Ureter (tissue), 1 donor: Measurements from ENCODE around the gene GAS2L2. TPM values are rescaled to one million over a fixed set of nuclear protein-coding genes. Genes with fewer than 3 reads are reported as not detected.
"Not testable (repeated sequence)": the region's sequence is repeated elsewhere in the genome, so short reads cannot be mapped to it uniquely, and the experiment has no call there.

Experiments
- DNase-seq: peaks from one replicate; pipeline ENCODE4 v3.0.0-alpha.2; 2020; ENCODE audit warnings: low spot score
- total RNA-seq: library from RNA; stranded (reverse); gene quantifications from one replicate; pipeline ENCODE4 v1.2.4, GENCODE V29; 2023
- donor health status: DM: yes; HTN: yes; CAD: no.

Gene GAS2L2
- total RNA-seq, 1 donor from 2014 or later, result not detected

GRCh38 chr17:35773679-35774425, 20.8 kb upstream of the GAS2L2 start:
- DNase-seq, result no peak

- DNase-seq, result no peak
Observed at GRCh38 chr17:35773129-35773528, 20.1 kb upstream of the GAS2L2 start.

- DNase-seq, result no peak
Observed at GRCh38 chr17:35769895-35770486, 17.0 kb upstream of the GAS2L2 start.

GRCh38 chr17:35768797-35769196, 15.8 kb upstream of the GAS2L2 start:
- no peak for DNase-seq

GRCh38 chr17:35766903-35767510, 14.0 kb upstream of the GAS2L2 start:
- no peak for DNase-seq

GRCh38 chr17:35766489-35766877, 13.4 kb upstream of the GAS2L2 start:
- DNase-seq, result no peak

- DNase-seq, result no peak
Observed at GRCh38 chr17:35765756-35766488, 12.9 kb upstream of the GAS2L2 start.

GRCh38 chr17:35765086-35765710, 12.2 kb upstream of the GAS2L2 start:
- no peak for DNase-seq

- peak; percentile 87 for DNase-seq
Observed at GRCh38 chr17:35764123-35764991, 11.3 kb upstream of the GAS2L2 start.

GRCh38 chr17:35763767-35764122, 10.7 kb upstream of the GAS2L2 start:
- DNase-seq, result no peak

GRCh38 chr17:35761601-35762000, 8.6 kb upstream of the GAS2L2 start:
- no peak for DNase-seq

- no peak for DNase-seq
Observed at GRCh38 chr17:35760587-35760986, 7.5 kb upstream of the GAS2L2 start, which contains the start of gene C17orf50. TSS of gene C17orf50 (plus strand) at chr17:35760887. CDS start at chr17:35760942, 55 bp downstream.

- DNase-seq, result no peak
Observed at GRCh38 chr17:35757243-35757642, 4.2 kb upstream of the GAS2L2 start.

- DNase-seq, result no peak
Observed at GRCh38 chr17:35752471-35752870, 568 bp downstream of the GAS2L2 start.

GRCh38 chr17:35751541-35751940, 1.5 kb downstream of the GAS2L2 start:
- not testable (repeated sequence) for DNase-seq

GRCh38 chr17:35750526-35751395, 2.3 kb downstream of the GAS2L2 start:
- no peak for DNase-seq

- DNase-seq, result no peak
Observed at GRCh38 chr17:35749560-35750412, 3.3 kb downstream of the GAS2L2 start.

GRCh38 chr17:35748979-35749378, 4.1 kb downstream of the GAS2L2 start:
- no peak for DNase-seq

GRCh38 chr17:35748341-35748841, 4.6 kb downstream of the GAS2L2 start:
- DNase-seq, result no peak
